ENCODE results near the gene LRRC3B. TPM values are rescaled to one million over a fixed set of nuclear protein-coding genes. Genes with fewer than 3 reads are reported as not detected.

LRRC3B gene
- polyA plus RNA-seq, 1 experiment: not detected

- H3K4me3 ChIP-seq (ENCODE audit: low read depth, low read length): no peak overlapping the region
- no peaks in the 10 kb centered on the region for H3K27me3 ChIP-seq (ENCODE audit: control insufficient read depth, insufficient read depth, low read length)
- H3K27ac ChIP-seq (ENCODE audit: low read depth, low read length): no peak overlapping the region
- peaks cover 4% of the 10 kb centered on the region; the same call in 1 of the 2 replicates for H3K9me3 ChIP-seq (ENCODE audit: control insufficient read depth, insufficient read depth, low read length)
- ChIA-PET CTCF (no interaction called here), POLR2A (no interaction called here)
- no peak for TF ChIP-seq CTCF (IDR thresholded peaks at IDR 0.05; ENCODE audit: low read depth, low read length)
- DNase-seq (ENCODE audit: low read depth, low spot score): no peak
Measured at GRCh38 chr3:26731843-26732242, 109.3 kb downstream of the LRRC3B start.

GRCh38 chr3:26750263-26750662 is 127.7 kb downstream of the LRRC3B start:
- H3K9me3 ChIP-seq (ENCODE audit: control insufficient read depth, insufficient read depth, low read length): peaks cover 11% of the 10 kb centered on the region; the same call in 1 of the 2 replicates
- ChIA-PET POLR2A (no interaction called here), CTCF (no interaction called here)
- no peak overlapping the region for H3K27ac ChIP-seq (ENCODE audit: low read depth, low read length)
- H3K27me3 ChIP-seq (ENCODE audit: control insufficient read depth, insufficient read depth, low read length): no peaks in the 10 kb centered on the region
- DNase-seq (ENCODE audit: low read depth, low spot score): no peak
- TF ChIP-seq CTCF (IDR thresholded peaks at IDR 0.05; ENCODE audit: low read depth, low read length): no peak
- H3K4me3 ChIP-seq (ENCODE audit: low read depth, low read length): no peak overlapping the region

- CTCF ChIA-PET: no interaction called here
- POLR2A ChIA-PET: no interaction called here
Measured at GRCh38 chr3:26752466-26752865, 129.9 kb downstream of the LRRC3B start.

GRCh38 chr3:26753095-26753494 is 130.5 kb downstream of the LRRC3B start:
- POLR2A ChIA-PET: no interaction called here
- CTCF ChIA-PET: no interaction called here
- Histone ChIP-seq H3K9me3 (ENCODE audit: control insufficient read depth, insufficient read depth, low read length) (peaks cover 15% of the 10 kb centered on the region; the same call in 1 of the 2 replicates), H3K27me3 (ENCODE audit: control insufficient read depth, insufficient read depth, low read length) (no peaks in the 10 kb centered on the region), H3K27ac (ENCODE audit: low read depth, low read length) (no peak overlapping the region), H3K4me3 (ENCODE audit: low read depth, low read length) (no peak overlapping the region)
- no peak for DNase-seq (ENCODE audit: low read depth, low spot score)
- no peak for TF ChIP-seq CTCF (IDR thresholded peaks at IDR 0.05; ENCODE audit: low read depth, low read length)

More at GRCh38 chr3:26752466-26752865, 129.9 kb downstream of the LRRC3B start:
- no peak for DNase-seq (ENCODE audit: low read depth, low spot score)
- Histone ChIP-seq H3K9me3 (ENCODE audit: control insufficient read depth, insufficient read depth, low read length) (peaks cover 12% of the 10 kb centered on the region; the same call in 1 of the 2 replicates), H3K27ac (ENCODE audit: low read depth, low read length) (no peak overlapping the region), H3K4me3 (ENCODE audit: low read depth, low read length) (no peak overlapping the region), H3K27me3 (ENCODE audit: control insufficient read depth, insufficient read depth, low read length) (no peaks in the 10 kb centered on the region)
- no peak for TF ChIP-seq CTCF (IDR thresholded peaks at IDR 0.05; ENCODE audit: low read depth, low read length)

GRCh38 chr3:26757978-26758377 is 135.4 kb downstream of the LRRC3B start:
- Histone ChIP-seq H3K27me3 (ENCODE audit: control insufficient read depth, insufficient read depth, low read length) (no peaks in the 10 kb centered on the region), H3K4me3 (ENCODE audit: low read depth, low read length) (no peak overlapping the region), H3K9me3 (ENCODE audit: control insufficient read depth, insufficient read depth, low read length) (peaks cover 4% of the 10 kb centered on the region; the same call in 1 of the 2 replicates), H3K27ac (ENCODE audit: low read depth, low read length) (no peak overlapping the region)
- ChIA-PET POLR2A (no interaction called here), CTCF (no interaction called here)
- DNase-seq (ENCODE audit: low read depth, low spot score): no peak
- TF ChIP-seq CTCF (IDR thresholded peaks at IDR 0.05; ENCODE audit: low read depth, low read length): no peak

Measured in AG04450 (cell line).